HepG2 (cell line): Measurements from ENCODE around the gene ING5. TPM values are rescaled to one million over a fixed set of nuclear protein-coding genes. Genes with fewer than 3 reads are reported as not detected.

Experiments used
- BRD4 ChIP-seq: sonication (generic); formaldehyde crosslinking; IDR thresholded peaks from 2 replicates; pipeline ENCODE4 v1.4.0; 2020; ENCODE audit warnings: missing genetic modification reagents
- CCAR2 ChIP-seq: fragments of 200-400 bp; formaldehyde crosslinking; optimal IDR thresholded peaks from 2 replicates; pipeline ENCODE3; 2018; ENCODE audit warnings: low read depth, mild to moderate bottlenecking, low read length, moderate library complexity
- GABPA ChIP-seq, 2 experiments: IDR thresholded peaks; 2 replicates each; pipeline ENCODE4 v1.6.1; 2011 to 2016; ENCODE audit warnings: low read depth in 2 of 2, low read length in 1 of 2, missing biosample characterization in 1 of 2, missing genetic modification characterization in 1 of 2
- HES4 ChIP-seq: sonication (generic); formaldehyde crosslinking; IDR thresholded peaks from 2 replicates; pipeline ENCODE4 v1.9.0; 2021; ENCODE audit warnings: mild to moderate bottlenecking, missing genetic modification reagents, borderline replicate concordance
- HNRNPK ChIP-seq: fragments of 200-400 bp; formaldehyde crosslinking; IDR thresholded peaks from 2 replicates; pipeline ENCODE4 v1.6.1; 2018; ENCODE audit warnings: low read length, low read depth, moderate library complexity, mild to moderate bottlenecking; ENCODE audit not compliant: poor library complexity, severe bottlenecking
- MED1 ChIP-seq: sonication (generic); formaldehyde crosslinking; IDR thresholded peaks from 2 replicates; pipeline ENCODE4 v1.4.0; 2020; ENCODE audit warnings: missing genetic modification reagents
- PHF8 ChIP-seq: sonication (generic); formaldehyde crosslinking; IDR thresholded peaks from 2 replicates; pipeline ENCODE4 v1.5.0; 2020; ENCODE audit warnings: missing genetic modification reagents
- PITX1 ChIP-seq: sonication (generic); formaldehyde crosslinking; IDR thresholded peaks from 2 replicates; pipeline ENCODE4 v1.5.1; 2020; ENCODE audit warnings: mild to moderate bottlenecking, missing genetic modification reagents
- SMAD3 ChIP-seq: sonication (generic); formaldehyde crosslinking; IDR thresholded peaks from 2 replicates; pipeline ENCODE4 v1.4.0; 2020; ENCODE audit warnings: missing genetic modification reagents
- ZKSCAN8 ChIP-seq: IDR thresholded peaks from 2 replicates; pipeline ENCODE4 v1.6.1; 2016; ENCODE audit warnings: borderline replicate concordance, missing genetic modification reagents, missing compliant biosample characterization
- ZMAT3 ChIP-seq: sonication (generic); formaldehyde crosslinking; conservative IDR thresholded peaks from 2 replicates; pipeline ENCODE4 v1.7.0; 2021; ENCODE audit warnings: missing genetic modification reagents
- ZNF224 ChIP-seq: sonication (generic); formaldehyde crosslinking; IDR thresholded peaks from 2 replicates; pipeline ENCODE4 v1.5.0; 2020; ENCODE audit warnings: mild to moderate bottlenecking, missing genetic modification reagents
- ZNF34 ChIP-seq: sonication (generic); formaldehyde crosslinking; IDR thresholded peaks from 2 replicates; pipeline ENCODE4 v1.4.0; 2020; ENCODE audit warnings: mild to moderate bottlenecking, missing genetic modification reagents, borderline replicate concordance
- ZNF652 ChIP-seq: IDR thresholded peaks from 2 replicates; pipeline ENCODE4 v1.6.1; 2016; ENCODE audit warnings: low read depth, borderline replicate concordance
- polyA plus RNA-seq, 8 experiments: library from polyadenylated mRNA; depleted of rRNA in 3 of 8; stranded (reverse) in 7 of 8; unstranded in 1 of 8; fragments of >200 nt; fragmentation: Illumina TruSeq in 4 of 8; extraction: Trizol in 4 of 8; gene quantifications; 2 replicates each; pipeline versions ENCODE4 v1.2.1 to v1.2.3, GENCODE V29; 2011 to 2016; ENCODE audit warnings: low read depth in 4 of 8, missing spikeins in 1 of 8, mixed read lengths in 1 of 8; ENCODE audit not compliant: insufficient read depth in 1 of 8
- total RNA-seq, 5 experiments: library from RNA; depleted of rRNA; stranded (reverse); fragments of >200 nt; fragmentation: Illumina TruSeq; extraction: Trizol; gene quantifications; 2 replicates each; pipeline ENCODE4 v1.2.3, GENCODE V29; 2016; ENCODE audit warnings: low read depth in 1 of 5
- TF ChIP-seq, protein P1 (sequence below): IDR thresholded peaks from 2 replicates; pipeline ENCODE4 v1.6.1; 2016
- TF ChIP-seq, protein P2 (sequence below): sonication (generic); formaldehyde crosslinking; IDR thresholded peaks from 2 replicates; pipeline ENCODE4 v1.4.0; 2020; ENCODE audit warnings: missing genetic modification reagents, borderline replicate concordance
- TF ChIP-seq, protein P3 (sequence below): sonication (generic); formaldehyde crosslinking; IDR thresholded peaks from 2 replicates; pipeline ENCODE4 v1.5.0; 2020; ENCODE audit warnings: missing genetic modification reagents
- TF ChIP-seq, protein P4 (sequence below): IDR thresholded peaks from 2 replicates; pipeline ENCODE4 v1.6.1; 2012; ENCODE audit warnings: low read length, improper control_type of control experiment
- TF ChIP-seq, protein P5 (sequence below): sonication (generic); formaldehyde crosslinking; IDR thresholded peaks from 2 replicates; pipeline ENCODE4 v1.4.0; 2020; ENCODE audit warnings: mild to moderate bottlenecking, missing genetic modification reagents

The ING5 gene
- total and polyA plus RNA-seq, 2 of the 13 experiments (the other 11 are each of a cell fraction or from before 2014, with no cell fraction given), result 61.9 to 71.9 TPM

DNA sequence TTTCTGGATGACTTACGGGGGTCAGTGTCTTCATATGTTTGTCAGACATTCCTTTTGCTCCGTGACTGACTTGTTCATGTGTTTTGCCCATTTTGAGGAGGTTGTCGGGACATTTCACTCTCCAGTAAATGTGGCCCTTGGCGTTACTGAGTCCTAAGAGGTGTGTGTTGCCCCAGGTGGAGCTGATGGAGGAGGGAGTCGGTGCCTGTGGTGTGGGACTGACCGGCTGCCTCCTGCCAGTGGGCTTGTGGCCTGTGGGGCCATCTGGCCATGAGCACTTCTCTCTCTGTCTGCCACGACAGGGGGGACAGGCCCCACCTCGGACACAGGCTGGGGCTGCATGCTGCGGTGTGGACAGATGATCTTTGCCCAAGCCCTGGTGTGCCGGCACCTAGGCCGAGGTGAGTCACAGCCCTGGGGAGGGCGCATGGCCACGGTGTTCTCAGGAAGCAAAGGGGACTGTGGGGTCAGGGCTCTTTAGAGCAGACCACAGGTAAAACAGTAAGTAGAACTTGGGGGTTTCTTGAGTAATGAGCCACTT is 48.6 kb upstream of the ING5 start (continued):
- TF ChIP-seq GABPA (IDR thresholded peaks at IDR 0.05; ENCODE audit: low read depth, low read length) (no peak), GABPA (CRISPR knock-in tag; IDR thresholded peaks at IDR 0.05; ENCODE audit: low read depth) (0 out of 2 replicates have a peak, but pooled peaks have one; percentile 31), MED1 (CRISPR knock-in tag) (peak; percentile 94), ZNF652 (no peak), ZKSCAN8 (peak; percentile 27; the same call in 1 of the 2 replicates), HNRNPK (no peak), SMAD3 (CRISPR knock-in tag) (no peak), ZMAT3 (CRISPR knock-in tag) (peak; percentile 68; the same call in 1 of the 2 replicates), PITX1 (CRISPR knock-in tag) (peak; percentile 87), ZNF34 (no peak), HES4 (CRISPR knock-in tag) (0 out of 2 replicates have a peak, but pooled peaks have one; percentile 8), ZNF224 (CRISPR knock-in tag) (no peak; the same call in 1 of the 2 replicates), BRD4 (CRISPR knock-in tag) (0 out of 2 replicates have a peak, but pooled peaks have one; percentile 31), PHF8 (CRISPR knock-in tag) (peak; percentile 41; the same call in 1 of the 2 replicates), CCAR2 (no peak)
- TF ChIP-seq, protein P1, sequence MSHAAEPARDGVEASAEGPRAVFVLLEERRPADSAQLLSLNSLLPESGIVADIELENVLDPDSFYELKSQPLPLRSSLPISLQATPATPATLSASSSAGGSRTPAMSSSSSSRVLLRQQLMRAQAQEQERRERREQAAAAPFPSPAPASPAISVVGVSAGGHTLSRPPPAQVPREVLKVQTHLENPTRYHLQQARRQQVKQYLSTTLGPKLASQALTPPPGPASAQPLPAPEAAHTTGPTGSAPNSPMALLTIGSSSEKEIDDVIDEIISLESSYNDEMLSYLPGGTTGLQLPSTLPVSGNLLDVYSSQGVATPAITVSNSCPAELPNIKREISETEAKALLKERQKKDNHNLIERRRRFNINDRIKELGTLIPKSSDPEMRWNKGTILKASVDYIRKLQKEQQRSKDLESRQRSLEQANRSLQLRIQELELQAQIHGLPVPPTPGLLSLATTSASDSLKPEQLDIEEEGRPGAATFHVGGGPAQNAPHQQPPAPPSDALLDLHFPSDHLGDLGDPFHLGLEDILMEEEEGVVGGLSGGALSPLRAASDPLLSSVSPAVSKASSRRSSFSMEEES (CRISPR knock-in tag), result peak; percentile 23; the same call in 1 of the 2 replicates
- TF ChIP-seq, protein P2, sequence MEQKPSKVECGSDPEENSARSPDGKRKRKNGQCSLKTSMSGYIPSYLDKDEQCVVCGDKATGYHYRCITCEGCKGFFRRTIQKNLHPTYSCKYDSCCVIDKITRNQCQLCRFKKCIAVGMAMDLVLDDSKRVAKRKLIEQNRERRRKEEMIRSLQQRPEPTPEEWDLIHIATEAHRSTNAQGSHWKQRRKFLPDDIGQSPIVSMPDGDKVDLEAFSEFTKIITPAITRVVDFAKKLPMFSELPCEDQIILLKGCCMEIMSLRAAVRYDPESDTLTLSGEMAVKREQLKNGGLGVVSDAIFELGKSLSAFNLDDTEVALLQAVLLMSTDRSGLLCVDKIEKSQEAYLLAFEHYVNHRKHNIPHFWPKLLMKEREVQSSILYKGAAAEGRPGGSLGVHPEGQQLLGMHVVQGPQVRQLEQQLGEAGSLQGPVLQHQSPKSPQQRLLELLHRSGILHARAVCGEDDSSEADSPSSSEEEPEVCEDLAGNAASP, result peak; percentile 75; the same call in 1 of the 2 replicates
- TF ChIP-seq, protein P3, sequence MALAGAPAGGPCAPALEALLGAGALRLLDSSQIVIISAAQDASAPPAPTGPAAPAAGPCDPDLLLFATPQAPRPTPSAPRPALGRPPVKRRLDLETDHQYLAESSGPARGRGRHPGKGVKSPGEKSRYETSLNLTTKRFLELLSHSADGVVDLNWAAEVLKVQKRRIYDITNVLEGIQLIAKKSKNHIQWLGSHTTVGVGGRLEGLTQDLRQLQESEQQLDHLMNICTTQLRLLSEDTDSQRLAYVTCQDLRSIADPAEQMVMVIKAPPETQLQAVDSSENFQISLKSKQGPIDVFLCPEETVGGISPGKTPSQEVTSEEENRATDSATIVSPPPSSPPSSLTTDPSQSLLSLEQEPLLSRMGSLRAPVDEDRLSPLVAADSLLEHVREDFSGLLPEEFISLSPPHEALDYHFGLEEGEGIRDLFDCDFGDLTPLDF (CRISPR knock-in tag), result no peak
- TF ChIP-seq, protein P4, sequence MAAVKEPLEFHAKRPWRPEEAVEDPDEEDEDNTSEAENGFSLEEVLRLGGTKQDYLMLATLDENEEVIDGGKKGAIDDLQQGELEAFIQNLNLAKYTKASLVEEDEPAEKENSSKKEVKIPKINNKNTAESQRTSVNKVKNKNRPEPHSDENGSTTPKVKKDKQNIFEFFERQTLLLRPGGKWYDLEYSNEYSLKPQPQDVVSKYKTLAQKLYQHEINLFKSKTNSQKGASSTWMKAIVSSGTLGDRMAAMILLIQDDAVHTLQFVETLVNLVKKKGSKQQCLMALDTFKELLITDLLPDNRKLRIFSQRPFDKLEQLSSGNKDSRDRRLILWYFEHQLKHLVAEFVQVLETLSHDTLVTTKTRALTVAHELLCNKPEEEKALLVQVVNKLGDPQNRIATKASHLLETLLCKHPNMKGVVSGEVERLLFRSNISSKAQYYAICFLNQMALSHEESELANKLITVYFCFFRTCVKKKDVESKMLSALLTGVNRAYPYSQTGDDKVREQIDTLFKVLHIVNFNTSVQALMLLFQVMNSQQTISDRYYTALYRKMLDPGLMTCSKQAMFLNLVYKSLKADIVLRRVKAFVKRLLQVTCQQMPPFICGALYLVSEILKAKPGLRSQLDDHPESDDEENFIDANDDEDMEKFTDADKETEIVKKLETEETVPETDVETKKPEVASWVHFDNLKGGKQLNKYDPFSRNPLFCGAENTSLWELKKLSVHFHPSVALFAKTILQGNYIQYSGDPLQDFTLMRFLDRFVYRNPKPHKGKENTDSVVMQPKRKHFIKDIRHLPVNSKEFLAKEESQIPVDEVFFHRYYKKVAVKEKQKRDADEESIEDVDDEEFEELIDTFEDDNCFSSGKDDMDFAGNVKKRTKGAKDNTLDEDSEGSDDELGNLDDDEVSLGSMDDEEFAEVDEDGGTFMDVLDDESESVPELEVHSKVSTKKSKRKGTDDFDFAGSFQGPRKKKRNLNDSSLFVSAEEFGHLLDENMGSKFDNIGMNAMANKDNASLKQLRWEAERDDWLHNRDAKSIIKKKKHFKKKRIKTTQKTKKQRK, result no peak
- TF ChIP-seq, protein P5, sequence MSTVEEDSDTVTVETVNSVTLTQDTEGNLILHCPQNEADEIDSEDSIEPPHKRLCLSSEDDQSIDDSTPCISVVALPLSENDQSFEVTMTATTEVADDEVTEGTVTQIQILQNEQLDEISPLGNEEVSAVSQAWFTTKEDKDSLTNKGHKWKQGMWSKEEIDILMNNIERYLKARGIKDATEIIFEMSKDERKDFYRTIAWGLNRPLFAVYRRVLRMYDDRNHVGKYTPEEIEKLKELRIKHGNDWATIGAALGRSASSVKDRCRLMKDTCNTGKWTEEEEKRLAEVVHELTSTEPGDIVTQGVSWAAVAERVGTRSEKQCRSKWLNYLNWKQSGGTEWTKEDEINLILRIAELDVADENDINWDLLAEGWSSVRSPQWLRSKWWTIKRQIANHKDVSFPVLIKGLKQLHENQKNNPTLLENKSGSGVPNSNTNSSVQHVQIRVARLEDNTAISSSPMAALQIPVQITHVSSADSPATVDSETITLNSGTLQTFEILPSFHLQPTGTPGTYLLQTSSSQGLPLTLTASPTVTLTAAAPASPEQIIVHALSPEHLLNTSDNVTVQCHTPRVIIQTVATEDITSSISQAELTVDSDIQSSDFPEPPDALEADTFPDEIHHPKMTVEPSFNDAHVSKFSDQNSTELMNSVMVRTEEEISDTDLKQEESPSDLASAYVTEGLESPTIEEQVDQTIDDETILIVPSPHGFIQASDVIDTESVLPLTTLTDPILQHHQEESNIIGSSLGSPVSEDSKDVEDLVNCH (CRISPR knock-in tag), result no peak
